Neural cell (in vitro differentiated cells): ENCODE data around the gene FAN1.

Experiments used
- CTCF ChIP-seq: fragments of 450-650 bp; IDR thresholded peaks from 2 replicates; pipeline ENCODE4 v1.5.1; 2014; ENCODE audit warnings: antibody characterized with exemption, mild to moderate bottlenecking, moderate library complexity; ENCODE audit not compliant: poor library complexity, severe bottlenecking
- EZH2 ChIP-seq: fragments of 200-600, 300-800 bp; shearing (Covaris generic), sonication (generic); IDR thresholded peaks from 2 replicates; pipeline ENCODE4 v1.6.1; 2014; ENCODE audit warnings: antibody characterized with exemption, low read length, borderline replicate concordance, mild to moderate bottlenecking; ENCODE audit not compliant: insufficient read depth, poor library complexity, severe bottlenecking
- POLR2AphosphoS5 ChIP-seq: IDR thresholded peaks from 2 replicates; pipeline ENCODE4 v1.6.1; 2012
- SMC3 ChIP-seq: fragments of 450-650 bp; conservative IDR thresholded peaks from 2 replicates; pipeline ENCODE4 v1.6.1; 2014; ENCODE audit warnings: antibody characterized with exemption, mild to moderate bottlenecking, moderate library complexity; ENCODE audit not compliant: poor library complexity
- TAF1 ChIP-seq: IDR thresholded peaks from 2 replicates; pipeline ENCODE4 v1.6.1; 2012; ENCODE audit warnings: low read depth

DNA sequence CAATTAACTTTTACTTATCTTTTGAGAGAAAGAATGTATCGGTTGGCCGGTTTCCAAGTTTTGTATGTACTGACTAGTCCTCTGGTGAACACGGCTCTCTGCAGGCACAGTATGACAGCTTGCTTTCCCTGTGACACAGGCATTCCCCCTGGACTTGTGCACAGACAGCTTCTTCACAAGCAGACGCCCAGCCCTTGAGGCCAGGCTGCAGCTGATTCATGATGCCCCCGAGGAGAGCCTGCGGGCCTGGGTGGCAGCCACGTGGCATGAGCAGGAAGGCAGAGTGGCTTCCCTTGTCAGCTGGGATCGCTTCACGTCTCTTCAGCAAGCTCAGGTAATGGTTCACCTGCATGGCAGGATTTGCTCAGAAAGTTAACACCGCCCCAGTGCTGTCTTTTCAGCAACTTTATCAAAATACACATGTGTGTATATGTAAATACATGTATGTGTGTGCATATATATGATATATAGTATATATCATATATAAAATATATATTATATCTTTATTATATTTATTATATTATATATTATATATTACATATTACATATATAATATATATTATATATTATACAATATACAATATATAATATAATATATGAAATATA is 25.5 kb downstream of the FAN1 start:
- TF ChIP-seq TAF1: no peak
- TF ChIP-seq POLR2AphosphoS5: no peak
- no peak for TF ChIP-seq EZH2
- no peak for TF ChIP-seq CTCF
- TF ChIP-seq SMC3: no peak
